MM.1S (cell line): ENCODE data around the gene TRIM59.

ENCODE experiments used
- EZH2 ChIP-seq: fragments of 300-600 bp; sonication (generic); optimal IDR thresholded peaks from 2 replicates; pipeline ENCODE3; 2017; ENCODE audit warnings: low read depth, mild to moderate bottlenecking, antibody characterized with exemption, low read length, mixed read lengths
- EZH2phosphoT487 ChIP-seq: fragments of 300-600 bp; sonication (generic); IDR thresholded peaks from 2 replicates; pipeline ENCODE4 v1.6.1; 2018; ENCODE audit warnings: antibody characterized with exemption, low read length
- TF ChIP-seq, protein P1 (sequence below): fragments of 300-600 bp; sonication (generic); IDR thresholded peaks from 2 replicates; pipeline ENCODE4 v1.5.1; 2016; ENCODE audit warnings: antibody characterized with exemption, low read length, mixed read lengths

DNA sequence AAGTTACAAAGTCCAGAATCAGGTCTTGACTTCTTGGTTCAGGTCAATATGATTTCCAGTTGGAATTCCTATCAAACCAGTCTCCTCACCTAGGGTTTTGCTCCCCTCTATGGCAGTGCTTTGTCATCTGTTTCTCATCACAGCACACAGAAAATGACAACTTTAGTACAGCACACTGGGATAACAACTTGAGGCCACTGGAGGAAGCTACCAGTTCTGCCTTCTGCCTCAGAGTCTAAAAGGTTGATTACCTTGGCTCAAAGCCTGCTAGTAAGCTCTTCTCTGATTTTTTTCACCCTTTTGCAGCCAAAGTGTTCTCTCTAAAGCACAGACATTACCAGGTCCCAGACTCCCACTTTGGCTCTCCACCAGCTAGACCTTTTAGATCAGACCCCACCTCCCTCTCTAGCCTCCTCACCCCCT is 24.8 kb upstream of the TRIM59 start:
- TF ChIP-seq, protein P1, sequence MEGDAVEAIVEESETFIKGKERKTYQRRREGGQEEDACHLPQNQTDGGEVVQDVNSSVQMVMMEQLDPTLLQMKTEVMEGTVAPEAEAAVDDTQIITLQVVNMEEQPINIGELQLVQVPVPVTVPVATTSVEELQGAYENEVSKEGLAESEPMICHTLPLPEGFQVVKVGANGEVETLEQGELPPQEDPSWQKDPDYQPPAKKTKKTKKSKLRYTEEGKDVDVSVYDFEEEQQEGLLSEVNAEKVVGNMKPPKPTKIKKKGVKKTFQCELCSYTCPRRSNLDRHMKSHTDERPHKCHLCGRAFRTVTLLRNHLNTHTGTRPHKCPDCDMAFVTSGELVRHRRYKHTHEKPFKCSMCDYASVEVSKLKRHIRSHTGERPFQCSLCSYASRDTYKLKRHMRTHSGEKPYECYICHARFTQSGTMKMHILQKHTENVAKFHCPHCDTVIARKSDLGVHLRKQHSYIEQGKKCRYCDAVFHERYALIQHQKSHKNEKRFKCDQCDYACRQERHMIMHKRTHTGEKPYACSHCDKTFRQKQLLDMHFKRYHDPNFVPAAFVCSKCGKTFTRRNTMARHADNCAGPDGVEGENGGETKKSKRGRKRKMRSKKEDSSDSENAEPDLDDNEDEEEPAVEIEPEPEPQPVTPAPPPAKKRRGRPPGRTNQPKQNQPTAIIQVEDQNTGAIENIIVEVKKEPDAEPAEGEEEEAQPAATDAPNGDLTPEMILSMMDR = no peak
- TF ChIP-seq EZH2phosphoT487 (no peak), EZH2 (no peak)
